Measurements from ENCODE around the gene CDHR5.

CDHR5 gene

GRCh38 chr11:593347-593746 lies 31.4 kb downstream of the CDHR5 start:
- TF ChIP-seq CTCF (conservative IDR thresholded peaks at IDR 0.05) = no peak
- H3K27ac ChIP-seq = no peak overlapping the region

- H3K27ac ChIP-seq = no peak overlapping the region
- TF ChIP-seq CTCF (conservative IDR thresholded peaks at IDR 0.05) = no peak
Observed at GRCh38 chr11:592918-593317, 31.8 kb downstream of the CDHR5 start.

GRCh38 chr11:592501-592900 lies 32.3 kb downstream of the CDHR5 start:
- H3K27ac ChIP-seq = no peak overlapping the region
- no peak for TF ChIP-seq CTCF (conservative IDR thresholded peaks at IDR 0.05)

- TF ChIP-seq CTCF (conservative IDR thresholded peaks at IDR 0.05) = no peak
- H3K27ac ChIP-seq = no peak overlapping the region
Observed at GRCh38 chr11:590997-591396, 33.8 kb downstream of the CDHR5 start.

- no peak overlapping the region for H3K27ac ChIP-seq
- TF ChIP-seq CTCF (conservative IDR thresholded peaks at IDR 0.05) = no peak
Observed at GRCh38 chr11:589798-590197, 35.0 kb downstream of the CDHR5 start.

GRCh38 chr11:587978-588380 lies 36.8 kb downstream of the CDHR5 start:
- no peak for TF ChIP-seq CTCF (conservative IDR thresholded peaks at IDR 0.05)

GRCh38 chr11:587546-587945 lies 37.2 kb downstream of the CDHR5 start:
- H3K27ac ChIP-seq = no peak overlapping the region
- TF ChIP-seq CTCF (conservative IDR thresholded peaks at IDR 0.05) = no peak

More at GRCh38 chr11:587978-588380, 36.8 kb downstream of the CDHR5 start:
- H3K27ac ChIP-seq = no peak overlapping the region
